ENCODE results near the gene NSF. TPM values are rescaled to one million over a fixed set of nuclear protein-coding genes. Genes with fewer than 3 reads are reported as not detected.

The NSF gene
- total and polyA plus RNA-seq, 10 of the 15 experiments (the other 5 are each of a cell fraction or from before 2014, with no cell fraction given), result 6.8 to 25.6 (median 16.8) TPM

DNA sequence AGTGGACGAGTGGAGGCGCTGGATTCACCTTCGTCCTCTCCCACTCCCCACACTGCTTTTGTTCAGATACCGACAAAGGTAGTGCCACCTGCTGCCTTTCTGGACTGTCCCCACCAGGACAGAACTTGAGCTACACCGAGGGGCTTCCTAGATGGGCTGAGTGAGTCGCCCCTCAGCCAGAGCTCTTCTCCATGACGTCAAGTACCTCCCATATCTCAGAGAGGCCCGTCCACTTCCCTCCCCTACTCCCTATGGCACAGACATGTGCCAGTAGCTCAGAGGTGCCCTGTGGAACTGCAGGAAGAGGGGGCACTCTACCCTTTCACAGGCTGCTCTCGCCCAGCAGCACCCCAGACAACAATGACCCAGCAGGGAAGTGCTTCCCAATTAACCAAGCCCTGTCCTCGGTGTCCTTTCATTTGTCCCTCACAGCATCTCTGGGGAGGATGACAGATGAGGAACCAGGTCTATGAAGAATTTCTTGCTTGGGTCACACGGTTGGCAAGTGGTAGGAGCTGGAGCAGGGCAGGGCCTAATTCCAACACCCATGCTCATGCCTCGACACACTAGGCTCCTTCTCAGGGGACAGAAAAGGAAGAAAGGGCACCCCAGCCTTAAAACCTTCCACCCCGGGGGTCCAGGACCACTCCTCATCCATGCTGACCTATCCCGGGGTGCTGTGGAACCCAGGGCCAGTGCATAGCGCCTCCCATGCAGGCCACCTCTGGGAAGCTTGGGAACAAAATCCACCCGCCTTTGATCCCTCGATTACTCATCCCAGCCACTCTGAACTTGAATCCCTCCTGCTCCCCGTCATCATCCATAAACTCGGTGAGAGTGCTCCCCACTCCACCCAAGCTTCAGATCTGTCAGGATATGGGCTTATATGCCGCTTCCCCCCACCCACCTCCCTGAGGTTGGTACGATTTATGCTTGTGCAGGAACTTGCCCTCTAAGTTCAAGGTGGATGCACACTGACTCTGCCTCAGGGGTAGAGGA is 176.3 kb downstream of the NSF start:
- intact Hi-C loops (cut with micrococcal nuclease; ENCODE audit: unreplicated experiment) (no loop called here), in situ Hi-C loops (cut with MboI) (no loop called here)
- Histone ChIP-seq H3K4me1 (ENCODE audit: control insufficient read depth, insufficient read depth, low read length) (no peaks in the 10 kb centered on the region), H3K4me2 (ENCODE audit: control insufficient read depth, insufficient read depth) (no peak overlapping the region), H3K27ac (ENCODE audit: control insufficient read depth, insufficient read depth) (no peak overlapping the region), H3K27me3 (replicated peaks in 1 of 2; ENCODE audit: control insufficient read depth in 2 of 2, insufficient read depth in 2 of 2, low read length in 1 of 2) (peaks cover 4 to 7% of the 10 kb centered on the region in 2 experiments; a peak in 3 of 4 replicates), H3K4me3 (no peak overlapping the region), H3K9ac (ENCODE audit: control insufficient read depth, insufficient read depth, low read length) (no peak overlapping the region), H2AFZ (ENCODE audit: control insufficient read depth, low read depth, low read length) (no peak overlapping the region), H3K79me2 (ENCODE audit: control insufficient read depth, insufficient read depth, low read length) (no peaks in the 10 kb centered on the region), H3K9me3 (replicated peaks; ENCODE audit: control insufficient read depth, insufficient read depth, low read length) (no peaks in the 10 kb centered on the region), H4K20me1 (ENCODE audit: control insufficient read depth, insufficient read depth) (no peaks in the 10 kb centered on the region), H3K36me3 (ENCODE audit: control insufficient read depth in 2 of 2, insufficient read depth in 2 of 2, low read length in 1 of 2) (no peaks in the 10 kb centered on the region)
- ATAC-seq, result no peak
- RAD21 ChIA-PET (ENCODE audit: unreplicated experiment), result no interaction called here
- POLR2A ChIA-PET, result no interaction called here
- DNase-seq (ENCODE audit: low read depth, low spot score), result no peak
- SMC1A ChIA-PET (ENCODE audit: uncharacterized antibody, unreplicated experiment), result interaction anchor here (0.5 to 0.9 kb wide), 2 partner anchors 31 to 602 kb away, joined by 3 read pairs; no protein-coding TSS in a partner anchor
- WGBS (ENCODE audit: insufficient coverage, insufficient replicate concordance, low lambda C conversion rate, missing lambda C conversion rate), result 48% methylated on average over 20 of the region's 21 CpGs
- no TSS peak for BruUV-seq (replicated peaks)
- CTCF ChIA-PET, result interaction anchor here (0.6 kb wide), 1 partner anchor 23 kb away, joined by 3 read pairs; no protein-coding TSS in a partner anchor
- FAIRE-seq, result no peak
- no peak for TF ChIP-seq ZNF207 (IDR thresholded peaks at IDR 0.05; ENCODE audit: borderline replicate concordance)
- no peak for TF ChIP-seq JUNB (IDR thresholded peaks at IDR 0.05)
- TF ChIP-seq DPF2 (IDR thresholded peaks at IDR 0.05), result no peak
- TF ChIP-seq, protein P1, sequence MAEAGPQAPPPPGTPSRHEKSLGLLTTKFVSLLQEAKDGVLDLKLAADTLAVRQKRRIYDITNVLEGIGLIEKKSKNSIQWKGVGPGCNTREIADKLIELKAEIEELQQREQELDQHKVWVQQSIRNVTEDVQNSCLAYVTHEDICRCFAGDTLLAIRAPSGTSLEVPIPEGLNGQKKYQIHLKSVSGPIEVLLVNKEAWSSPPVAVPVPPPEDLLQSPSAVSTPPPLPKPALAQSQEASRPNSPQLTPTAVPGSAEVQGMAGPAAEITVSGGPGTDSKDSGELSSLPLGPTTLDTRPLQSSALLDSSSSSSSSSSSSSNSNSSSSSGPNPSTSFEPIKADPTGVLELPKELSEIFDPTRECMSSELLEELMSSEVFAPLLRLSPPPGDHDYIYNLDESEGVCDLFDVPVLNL (IDR thresholded peaks at IDR 0.05; ENCODE audit: low read depth, low read length), result no peak
- TF ChIP-seq NR2C1 (IDR thresholded peaks at IDR 0.05), result no peak
- no peak for TF ChIP-seq BACH1 (IDR thresholded peaks at IDR 0.05; ENCODE audit: borderline replicate concordance)
- TF ChIP-seq RUNX3 (IDR thresholded peaks at IDR 0.05; ENCODE audit: low read length), result no peak
- no peak for TF ChIP-seq CREM (IDR thresholded peaks at IDR 0.05; ENCODE audit: low read depth)
- TF ChIP-seq, protein P2, sequence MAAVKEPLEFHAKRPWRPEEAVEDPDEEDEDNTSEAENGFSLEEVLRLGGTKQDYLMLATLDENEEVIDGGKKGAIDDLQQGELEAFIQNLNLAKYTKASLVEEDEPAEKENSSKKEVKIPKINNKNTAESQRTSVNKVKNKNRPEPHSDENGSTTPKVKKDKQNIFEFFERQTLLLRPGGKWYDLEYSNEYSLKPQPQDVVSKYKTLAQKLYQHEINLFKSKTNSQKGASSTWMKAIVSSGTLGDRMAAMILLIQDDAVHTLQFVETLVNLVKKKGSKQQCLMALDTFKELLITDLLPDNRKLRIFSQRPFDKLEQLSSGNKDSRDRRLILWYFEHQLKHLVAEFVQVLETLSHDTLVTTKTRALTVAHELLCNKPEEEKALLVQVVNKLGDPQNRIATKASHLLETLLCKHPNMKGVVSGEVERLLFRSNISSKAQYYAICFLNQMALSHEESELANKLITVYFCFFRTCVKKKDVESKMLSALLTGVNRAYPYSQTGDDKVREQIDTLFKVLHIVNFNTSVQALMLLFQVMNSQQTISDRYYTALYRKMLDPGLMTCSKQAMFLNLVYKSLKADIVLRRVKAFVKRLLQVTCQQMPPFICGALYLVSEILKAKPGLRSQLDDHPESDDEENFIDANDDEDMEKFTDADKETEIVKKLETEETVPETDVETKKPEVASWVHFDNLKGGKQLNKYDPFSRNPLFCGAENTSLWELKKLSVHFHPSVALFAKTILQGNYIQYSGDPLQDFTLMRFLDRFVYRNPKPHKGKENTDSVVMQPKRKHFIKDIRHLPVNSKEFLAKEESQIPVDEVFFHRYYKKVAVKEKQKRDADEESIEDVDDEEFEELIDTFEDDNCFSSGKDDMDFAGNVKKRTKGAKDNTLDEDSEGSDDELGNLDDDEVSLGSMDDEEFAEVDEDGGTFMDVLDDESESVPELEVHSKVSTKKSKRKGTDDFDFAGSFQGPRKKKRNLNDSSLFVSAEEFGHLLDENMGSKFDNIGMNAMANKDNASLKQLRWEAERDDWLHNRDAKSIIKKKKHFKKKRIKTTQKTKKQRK (IDR thresholded peaks at IDR 0.05; ENCODE audit: low read depth, low read length), result no peak
- no peak for TF ChIP-seq CBX3 (IDR thresholded peaks at IDR 0.05; ENCODE audit: borderline replicate concordance, low read depth)
- TF ChIP-seq TCF12 (IDR thresholded peaks at IDR 0.05; ENCODE audit: low read depth, low read length), result no peak
- TF ChIP-seq KAT2A (conservative IDR thresholded peaks at IDR 0.05; ENCODE audit: control insufficient read depth, low read depth, low read length), result no peak
- TF ChIP-seq, protein P3, sequence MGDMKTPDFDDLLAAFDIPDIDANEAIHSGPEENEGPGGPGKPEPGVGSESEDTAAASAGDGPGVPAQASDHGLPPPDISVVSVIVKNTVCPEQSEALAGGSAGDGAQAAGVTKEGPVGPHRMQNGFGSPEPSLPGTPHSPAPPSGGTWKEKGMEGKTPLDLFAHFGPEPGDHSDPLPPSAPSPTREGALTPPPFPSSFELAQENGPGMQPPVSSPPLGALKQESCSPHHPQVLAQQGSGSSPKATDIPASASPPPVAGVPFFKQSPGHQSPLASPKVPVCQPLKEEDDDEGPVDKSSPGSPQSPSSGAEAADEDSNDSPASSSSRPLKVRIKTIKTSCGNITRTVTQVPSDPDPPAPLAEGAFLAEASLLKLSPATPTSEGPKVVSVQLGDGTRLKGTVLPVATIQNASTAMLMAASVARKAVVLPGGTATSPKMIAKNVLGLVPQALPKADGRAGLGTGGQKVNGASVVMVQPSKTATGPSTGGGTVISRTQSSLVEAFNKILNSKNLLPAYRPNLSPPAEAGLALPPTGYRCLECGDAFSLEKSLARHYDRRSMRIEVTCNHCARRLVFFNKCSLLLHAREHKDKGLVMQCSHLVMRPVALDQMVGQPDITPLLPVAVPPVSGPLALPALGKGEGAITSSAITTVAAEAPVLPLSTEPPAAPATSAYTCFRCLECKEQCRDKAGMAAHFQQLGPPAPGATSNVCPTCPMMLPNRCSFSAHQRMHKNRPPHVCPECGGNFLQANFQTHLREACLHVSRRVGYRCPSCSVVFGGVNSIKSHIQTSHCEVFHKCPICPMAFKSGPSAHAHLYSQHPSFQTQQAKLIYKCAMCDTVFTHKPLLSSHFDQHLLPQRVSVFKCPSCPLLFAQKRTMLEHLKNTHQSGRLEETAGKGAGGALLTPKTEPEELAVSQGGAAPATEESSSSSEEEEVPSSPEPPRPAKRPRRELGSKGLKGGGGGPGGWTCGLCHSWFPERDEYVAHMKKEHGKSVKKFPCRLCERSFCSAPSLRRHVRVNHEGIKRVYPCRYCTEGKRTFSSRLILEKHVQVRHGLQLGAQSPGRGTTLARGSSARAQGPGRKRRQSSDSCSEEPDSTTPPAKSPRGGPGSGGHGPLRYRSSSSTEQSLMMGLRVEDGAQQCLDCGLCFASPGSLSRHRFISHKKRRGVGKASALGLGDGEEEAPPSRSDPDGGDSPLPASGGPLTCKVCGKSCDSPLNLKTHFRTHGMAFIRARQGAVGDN (IDR thresholded peaks at IDR 0.05), result no peak
- no peak for TF ChIP-seq SP1 (IDR thresholded peaks at IDR 0.05; ENCODE audit: low read depth, low read length)

Measured in GM12878 (cell line).